Superior temporal gyrus (tissue), 1 donor: ENCODE measurements around the gene NENF.
A peak's percentile ranks its signal among the peaks of the same experiment; 100 is the strongest.
"Not testable (repeated sequence)": the region's sequence is repeated elsewhere in the genome, so short reads cannot be mapped to it uniquely, and the experiment has no call there.

Experiments used
- DNase-seq: peaks from one replicate; pipeline ENCODE4 v3.0.0-alpha.2; 2016; ENCODE audit errors: extremely low spot score

NENF gene

DNA sequence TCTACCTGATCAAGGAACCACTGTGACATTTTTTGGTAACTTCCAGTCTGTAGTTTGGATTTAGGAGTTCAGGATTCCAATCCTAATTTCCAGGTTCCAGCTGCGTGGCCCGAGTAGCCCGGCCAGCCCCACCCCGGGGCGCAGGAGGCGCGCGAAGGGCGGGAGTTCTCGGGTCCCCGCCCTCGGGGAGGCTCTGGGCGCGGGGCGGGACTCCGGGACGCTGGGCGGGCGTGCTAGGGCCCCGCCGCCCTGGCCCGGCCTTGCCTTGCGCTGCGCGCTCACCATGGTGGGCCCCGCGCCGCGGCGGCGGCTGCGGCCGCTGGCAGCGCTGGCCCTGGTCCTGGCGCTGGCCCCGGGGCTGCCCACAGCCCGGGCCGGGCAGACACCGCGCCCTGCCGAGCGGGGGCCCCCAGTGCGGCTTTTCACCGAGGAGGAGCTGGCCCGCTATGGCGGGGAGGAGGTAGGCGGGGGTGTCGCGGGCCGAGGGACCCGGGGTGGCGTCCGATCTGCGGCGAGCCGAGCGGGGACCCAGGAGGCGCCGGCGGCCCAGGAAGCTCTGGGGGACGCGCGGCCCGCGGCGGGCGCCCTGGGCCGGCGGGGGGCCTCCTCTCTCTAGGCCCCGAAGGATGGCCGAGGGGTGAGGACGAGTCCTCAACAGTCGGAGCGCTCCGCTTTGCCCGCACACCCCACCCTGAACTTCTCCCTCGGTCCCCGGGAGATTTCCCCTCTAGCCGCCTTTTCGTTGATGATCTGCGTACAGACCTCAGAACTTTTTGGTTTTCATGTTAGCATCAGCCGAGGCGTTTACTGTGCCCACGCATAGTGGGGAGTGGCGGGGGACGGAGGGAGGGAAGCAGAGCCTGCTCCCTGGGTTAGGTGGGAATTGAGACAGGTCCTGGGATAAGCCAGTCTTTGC is at the start of gene NENF:
Gene NENF, plus strand, starts transcription at position 260 of the 916 bp plus-strand sequence. Its CDS starts 24 bp downstream, at position 284.
- peak; percentile 83 for DNase-seq

DNA sequence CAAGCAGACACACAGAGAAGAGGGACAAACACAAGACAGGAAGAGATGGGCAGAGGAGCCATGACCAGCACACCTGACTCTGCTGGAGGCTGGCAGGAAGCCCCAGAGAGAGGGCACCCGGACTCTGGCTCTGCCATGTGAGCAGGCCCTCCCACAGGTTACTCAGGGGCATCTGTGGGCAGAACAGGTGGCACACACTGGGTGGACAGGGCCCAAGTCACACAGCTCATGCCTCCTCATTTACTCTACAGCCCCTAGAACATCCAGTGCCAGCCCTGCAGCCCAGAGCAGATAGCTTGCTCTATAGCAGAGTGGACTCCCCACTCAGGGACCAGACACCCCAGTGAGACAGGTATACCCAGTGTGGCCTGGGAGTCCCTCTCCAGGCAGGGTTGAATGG is 46.7 kb upstream of the NENF start:
- DNase-seq, result no peak

DNA sequence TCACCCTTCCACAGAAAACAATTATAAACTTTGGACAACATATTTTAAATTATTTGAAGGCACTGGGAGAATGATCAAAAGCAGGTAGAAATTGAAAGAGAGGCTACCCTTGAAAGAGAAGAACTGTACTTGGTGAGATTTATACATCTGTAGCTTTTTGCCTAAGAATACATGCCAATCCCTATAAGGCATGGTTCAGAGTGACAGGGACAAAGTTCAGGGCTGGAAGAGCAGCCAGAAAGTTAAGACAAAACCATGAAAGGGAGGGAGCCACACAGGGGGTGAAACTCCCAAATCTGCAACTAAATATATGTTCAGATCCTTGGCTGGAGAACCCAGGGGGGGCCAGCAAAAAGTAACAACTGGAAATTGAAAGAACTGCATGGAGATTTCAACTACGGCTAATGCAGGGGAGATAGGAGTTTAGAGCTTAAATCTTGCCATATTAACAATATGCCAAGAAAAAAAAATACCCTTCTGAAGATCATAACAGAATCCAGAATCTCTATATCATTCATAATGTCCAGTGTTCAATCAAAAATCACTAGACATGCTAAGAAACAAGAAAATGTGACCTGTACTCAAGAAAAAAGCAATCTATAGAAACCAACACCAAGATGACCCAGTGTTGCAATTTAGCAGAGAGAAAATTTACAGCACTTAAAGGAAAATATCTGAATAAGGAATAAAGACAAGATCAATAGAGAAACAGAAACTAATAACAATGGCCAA is 43.6 kb upstream of the NENF start:
- DNase-seq, result no peak

DNA sequence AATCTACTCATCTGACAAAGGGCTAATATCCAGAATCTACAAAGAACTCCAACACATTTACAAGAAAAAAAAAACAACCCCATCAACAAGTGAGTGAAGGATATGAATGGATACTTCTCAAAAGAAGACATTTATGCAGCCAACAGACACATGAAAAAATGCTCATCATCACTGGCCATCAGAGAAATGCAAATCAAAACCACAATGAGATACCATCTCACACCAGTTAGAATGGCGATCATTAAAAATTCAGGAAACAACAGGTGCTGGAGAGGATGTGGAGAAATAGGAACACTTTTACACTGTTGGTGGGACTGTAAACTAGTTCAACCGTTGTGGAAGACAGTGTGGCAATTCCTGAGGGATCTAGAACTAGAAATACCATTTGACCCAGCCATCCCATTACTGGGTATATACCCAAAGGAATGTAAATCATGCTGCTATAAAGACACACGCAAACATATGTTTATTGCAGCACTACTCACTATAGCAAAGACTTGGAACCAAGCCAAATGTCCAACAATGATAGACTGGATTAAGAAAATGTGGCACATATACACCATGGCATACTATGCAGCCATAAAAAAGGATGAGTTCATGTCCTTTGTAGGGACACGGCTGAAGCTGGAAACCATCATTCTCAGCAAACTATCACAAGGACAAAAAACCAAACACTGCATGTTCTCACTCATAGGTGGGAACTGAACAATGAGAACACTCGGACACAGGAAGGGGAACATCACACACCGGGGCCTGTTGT is 36.9 kb upstream of the NENF start:
- not testable (repeated sequence) for DNase-seq

DNA sequence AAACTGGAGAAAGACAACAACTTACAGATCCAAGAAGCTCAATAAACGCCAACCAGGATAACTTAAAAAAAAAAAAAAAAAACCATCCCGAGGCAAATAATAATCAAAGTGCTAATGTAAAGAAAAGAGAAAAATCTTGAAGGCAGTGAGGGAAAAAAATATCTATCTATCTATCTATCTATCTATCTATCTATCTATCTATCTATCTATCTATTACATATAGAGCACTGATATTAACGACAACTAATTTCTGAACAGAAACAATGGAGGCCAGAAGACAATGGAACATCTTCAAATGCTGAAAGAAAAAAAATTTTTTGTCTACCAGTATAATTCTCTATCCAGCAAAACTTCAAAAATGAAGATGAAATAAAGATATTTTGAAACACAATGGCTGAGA is 36.1 kb upstream of the NENF start:
- DNase-seq, result no peak

DNA sequence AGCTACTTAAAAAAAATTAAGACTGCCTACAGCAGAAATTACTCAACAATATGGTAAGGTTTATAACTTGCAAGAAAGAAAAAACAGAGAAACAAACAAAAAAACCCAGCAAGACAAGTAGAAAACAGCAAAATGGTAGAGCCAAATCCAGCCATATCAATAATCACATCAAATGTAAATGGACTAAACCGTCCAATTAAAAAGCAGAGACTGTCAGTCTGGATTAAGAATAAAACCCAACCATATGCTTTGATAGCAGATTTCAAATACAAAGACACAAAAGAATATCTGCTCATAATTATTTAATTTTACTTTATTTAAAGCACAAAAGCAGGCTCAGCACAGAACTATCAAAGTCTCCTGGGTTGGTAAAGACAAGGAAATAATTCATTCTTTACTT is 35.5 kb upstream of the NENF start:
- DNase-seq, result no peak

DNA sequence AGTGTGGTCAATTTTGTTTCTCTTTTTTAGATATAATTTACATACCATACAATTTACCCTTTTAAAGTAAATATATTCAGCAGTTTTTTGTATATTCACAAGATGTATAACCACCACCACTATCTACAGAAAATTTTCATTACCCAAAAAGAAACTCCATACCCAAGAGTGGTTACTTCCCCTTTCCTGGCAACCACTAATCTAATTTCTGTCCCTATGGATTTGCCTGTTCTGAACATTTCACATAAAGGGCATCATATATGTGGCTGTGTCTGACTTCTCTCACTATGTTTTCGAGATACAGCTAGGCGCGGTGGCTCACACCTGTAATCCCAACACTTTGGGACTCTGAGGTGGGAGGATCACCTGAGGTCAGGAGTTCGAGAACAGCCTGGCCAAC is 31.7 kb upstream of the NENF start:
- DNase-seq, result no peak

DNA sequence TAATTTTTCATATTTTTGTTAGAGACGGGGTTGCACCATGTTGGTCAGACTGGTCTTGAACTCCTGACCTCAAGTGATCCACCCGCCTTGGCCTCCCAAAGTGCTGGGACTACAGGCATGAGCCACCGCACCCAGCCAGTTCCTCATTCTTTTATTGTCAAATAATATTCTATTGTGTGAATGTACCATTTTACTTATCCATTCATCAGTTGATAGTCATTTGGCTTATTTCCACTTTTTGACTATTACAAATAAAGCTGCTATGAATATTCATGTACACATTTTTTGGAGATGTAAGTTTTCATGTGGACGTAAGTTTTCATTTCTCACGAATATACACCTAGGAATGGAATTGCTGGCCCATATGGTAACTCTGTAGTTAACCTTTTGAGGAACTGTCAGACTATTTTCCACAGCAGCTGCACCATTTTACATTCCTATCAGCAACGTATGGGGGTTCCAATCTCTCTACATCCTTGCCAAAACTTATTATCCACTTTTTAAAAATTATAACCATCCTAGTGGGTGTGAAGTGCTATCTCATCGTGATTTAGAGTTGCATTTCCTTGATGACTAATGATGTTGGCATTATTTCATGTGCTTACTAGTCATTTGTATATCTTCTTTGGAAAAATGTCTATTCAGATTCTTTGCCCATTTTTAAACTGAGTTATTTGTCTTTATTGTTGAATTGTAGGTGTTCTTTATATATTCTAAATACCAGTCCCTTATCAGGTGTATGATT is 30.7 kb upstream of the NENF start:
- DNase-seq, result no peak

DNA sequence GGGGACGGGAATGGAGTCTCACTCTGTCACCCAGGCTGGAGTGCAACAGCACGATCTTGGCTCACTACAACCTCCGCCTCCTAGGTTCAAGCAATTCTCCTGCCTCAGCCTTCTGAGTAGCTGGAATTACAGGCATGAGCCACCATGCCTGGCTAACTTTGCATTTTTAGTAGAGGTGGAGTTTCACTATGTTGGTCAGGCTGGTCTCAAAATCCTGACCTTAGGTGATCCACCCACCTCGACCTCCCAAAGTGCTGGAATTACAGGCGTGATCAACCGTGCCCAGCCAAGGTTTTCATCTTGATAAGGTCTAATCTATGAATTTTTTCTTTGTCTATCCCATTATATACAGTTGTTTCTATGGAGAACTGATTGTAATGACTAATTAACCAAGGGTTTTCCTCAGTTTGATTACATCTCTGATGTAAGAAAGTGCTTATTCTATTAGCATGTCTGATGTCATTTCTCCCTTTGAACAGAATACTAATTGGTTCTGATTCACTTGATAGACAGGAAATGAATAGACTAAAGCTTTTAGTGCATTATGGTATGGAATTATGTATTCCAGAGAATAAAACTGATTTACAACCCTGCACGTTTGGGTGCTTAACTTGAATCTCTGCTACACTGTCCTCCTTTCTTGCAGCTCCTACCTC is 29.9 kb upstream of the NENF start:
- DNase-seq, result no peak

DNA sequence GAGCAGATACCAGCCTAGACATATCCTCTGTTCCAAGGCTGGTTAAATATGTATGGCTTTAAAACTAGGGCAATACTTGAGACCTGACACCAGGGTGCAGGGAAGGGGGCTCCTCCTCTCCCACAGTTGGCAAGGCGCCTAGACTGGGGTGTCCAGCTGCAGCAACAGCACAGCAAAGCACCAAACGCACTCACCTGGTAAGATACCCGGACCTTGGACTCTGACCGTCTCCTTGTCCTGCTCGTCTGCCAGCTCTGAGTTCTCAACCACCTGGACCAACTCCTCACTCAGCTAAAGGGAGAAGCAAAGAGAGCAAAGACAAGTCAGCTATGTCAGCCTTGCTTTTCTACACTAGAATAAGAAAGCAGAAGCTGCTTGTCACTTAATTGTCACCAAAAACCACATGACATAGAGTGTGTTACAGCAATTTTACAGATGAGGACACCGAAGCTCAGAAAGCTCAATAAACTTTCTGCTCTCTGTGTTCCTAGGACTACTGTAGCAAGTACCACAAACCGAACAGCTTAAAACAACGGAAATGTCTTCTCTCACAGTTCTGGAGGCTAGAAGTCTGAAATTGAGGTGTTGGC is 22.4 kb upstream of the NENF start:
- no peak for DNase-seq

DNA sequence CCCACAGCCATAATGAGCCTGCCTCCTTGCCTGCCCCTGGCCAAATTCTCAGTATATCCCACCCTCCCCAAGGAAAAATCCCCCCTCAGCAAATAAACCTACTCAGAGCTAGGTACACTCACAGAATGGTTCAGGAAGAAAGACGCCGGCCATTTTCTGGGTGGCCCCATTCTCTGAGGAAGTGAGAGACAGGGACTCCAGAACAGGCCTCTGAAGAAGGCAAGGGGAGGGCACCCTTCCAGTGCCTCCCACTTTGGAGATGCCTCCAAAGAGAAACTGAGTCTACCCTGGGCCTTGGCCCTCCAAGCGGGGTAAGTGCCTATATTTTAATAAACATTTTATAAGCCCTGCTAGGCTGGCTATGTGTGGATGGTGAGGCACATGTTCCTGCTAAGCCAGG is 20.3 kb upstream of the NENF start:
- no peak for DNase-seq

DNA sequence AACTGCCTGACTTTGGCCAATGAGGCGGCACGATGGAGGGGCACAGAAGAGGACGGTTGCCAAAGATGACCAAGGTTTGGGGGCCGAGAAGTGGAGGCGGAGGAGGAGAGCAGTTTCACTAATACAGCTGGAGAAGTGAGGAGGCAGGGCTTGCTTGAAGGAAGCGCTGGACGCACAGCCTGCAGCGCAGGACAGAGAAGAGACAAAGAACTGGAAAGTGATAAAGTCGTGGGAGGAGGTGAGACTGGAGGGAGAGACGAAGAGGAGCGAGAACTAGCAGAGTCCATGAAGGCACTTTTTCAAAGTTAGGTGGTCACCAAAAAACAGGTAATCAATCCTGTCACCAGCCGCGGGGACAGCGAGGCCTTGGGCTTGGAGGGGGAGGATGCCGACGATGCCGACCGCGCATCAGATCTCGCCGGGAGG is 18.8 kb upstream of the NENF start:
- DNase-seq, result peak; percentile 54

DNA sequence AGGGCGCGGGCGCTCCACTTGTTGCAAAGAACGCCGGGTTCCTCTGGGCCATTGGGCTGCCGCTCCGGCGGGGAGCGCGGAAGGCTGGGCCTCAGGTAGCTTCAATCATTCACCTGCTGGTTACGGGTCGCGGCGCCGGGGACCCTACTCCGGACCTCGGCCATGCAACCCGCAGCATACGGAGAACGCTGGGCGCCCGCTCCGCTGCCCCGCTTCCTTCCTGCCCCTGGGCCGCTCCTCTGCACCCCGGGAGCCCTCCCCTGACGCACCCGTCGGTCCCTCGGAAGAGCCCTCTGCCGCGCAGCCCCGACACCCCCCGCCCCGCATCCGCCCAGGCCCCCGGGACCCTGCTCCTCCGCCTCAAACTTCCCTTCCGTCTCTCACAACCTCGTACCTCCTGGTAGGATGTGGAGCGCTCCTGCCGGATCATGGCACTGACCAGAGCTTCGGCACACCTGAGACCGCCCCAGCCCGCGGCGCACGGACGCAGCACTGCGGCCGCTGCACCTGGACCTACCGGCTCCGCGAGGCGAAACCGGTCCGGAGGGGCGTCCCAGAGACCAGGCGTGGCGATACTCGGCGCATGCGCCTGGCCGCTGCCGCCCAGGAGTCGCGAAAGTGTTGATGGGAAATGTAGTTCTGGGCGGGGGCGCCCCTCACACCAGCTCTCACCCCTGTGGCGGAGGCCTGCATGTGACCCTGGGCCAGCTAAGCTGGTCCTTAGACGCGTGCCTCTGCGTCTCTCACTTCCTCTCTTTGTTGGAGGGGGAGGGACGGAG is 18.2 kb upstream of the NENF start, which contains the start of gene PACC1:
Gene PACC1, minus strand, starts transcription at position 559 of the 779 bp plus-strand sequence. Its CDS starts 129 bp downstream, at position 430.
- peak; percentile 95 for DNase-seq

DNA sequence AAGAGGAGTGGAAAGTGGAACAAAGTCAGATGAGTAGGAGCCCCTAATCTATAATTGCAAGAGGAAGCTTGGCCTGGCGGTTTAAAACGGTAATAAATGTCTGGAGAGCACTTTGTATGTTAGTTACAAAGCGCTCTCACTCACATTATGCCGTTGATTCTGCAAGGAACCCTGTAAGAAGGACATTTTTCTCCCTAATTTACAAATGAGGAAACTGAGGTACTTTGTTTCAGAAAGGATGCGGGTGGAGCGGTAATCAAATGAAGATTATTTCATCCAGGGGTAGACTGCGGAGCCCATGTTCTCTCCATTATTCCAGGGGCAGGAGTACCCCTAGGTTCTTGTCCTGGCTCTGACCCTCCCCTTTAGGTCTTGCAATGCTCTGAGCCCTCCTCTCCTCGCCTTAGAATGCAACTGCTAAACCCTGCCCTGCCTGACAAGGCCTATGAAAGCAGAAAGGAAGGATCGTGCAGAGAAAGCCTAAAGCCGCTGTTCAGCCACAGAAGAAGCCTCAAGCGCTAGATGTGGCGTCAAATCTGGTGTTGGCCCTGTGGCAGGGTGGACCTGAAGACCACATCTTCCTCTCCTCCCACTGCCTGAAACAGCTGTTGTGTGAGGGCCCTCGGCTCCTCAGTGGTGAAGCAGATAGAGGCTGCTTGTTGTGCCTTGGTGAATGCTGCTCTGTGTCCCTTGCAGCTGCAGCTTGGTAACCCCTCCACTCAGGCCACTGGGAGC is 17.4 kb upstream of the NENF start:
- DNase-seq, result peak; percentile 90

DNA sequence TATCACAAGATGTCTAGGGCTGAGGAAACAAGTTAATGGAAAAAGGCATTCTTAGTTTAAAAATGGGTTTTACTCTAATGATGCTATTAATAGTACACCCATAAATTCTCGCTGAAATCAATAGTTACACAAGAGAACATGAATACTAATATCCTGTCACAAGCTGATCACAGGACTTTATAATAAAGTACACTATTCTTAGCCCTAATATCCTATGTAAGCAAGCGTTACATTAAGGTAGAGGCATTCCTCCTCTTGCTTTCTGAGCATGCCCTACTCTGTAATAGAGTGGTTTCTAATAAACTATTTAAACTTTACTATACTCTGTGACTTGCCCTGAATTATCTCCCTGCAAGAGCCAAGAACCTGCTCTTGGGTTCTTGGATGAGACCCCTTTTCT is 11.6 kb upstream of the NENF start:
- no peak for DNase-seq

DNA sequence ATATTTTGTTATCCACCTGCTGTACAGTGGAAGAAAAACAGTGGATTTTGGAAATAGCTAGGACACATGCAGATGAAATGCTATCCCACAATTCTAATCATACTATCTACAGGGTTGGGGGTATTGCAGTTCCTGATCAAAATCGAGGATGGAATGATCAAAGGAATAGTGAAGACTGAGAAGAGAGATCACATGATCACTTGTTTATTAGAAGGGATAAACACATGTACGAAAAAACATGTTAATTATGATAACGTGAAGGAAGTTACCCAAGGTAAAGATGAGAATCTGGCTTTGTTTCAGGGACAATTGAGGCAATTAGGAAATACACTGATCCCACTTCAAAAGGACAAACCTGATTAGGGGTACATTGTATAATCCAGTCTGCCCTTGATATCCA is 8.8 kb upstream of the NENF start:
- no peak for DNase-seq

DNA sequence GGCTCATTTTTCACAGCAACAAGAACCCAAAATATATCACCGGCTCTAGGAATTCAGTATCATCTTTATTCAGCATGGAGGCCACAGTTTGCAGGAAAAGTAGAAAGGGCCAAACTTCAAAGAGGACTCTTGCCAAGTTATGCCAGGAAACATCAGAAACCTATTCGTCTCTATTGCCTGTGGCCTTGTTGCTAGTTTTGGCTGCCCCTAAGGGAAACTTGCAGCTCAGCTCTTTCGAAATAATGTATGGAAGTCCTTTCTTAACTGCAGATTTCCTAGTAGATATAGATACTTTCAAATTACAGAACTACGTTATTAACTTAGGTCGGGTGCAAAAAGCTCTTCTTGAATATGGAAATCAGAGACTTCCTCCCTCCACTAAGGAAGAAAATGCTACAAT is 4.2 kb upstream of the NENF start:
- DNase-seq, result no peak

DNA sequence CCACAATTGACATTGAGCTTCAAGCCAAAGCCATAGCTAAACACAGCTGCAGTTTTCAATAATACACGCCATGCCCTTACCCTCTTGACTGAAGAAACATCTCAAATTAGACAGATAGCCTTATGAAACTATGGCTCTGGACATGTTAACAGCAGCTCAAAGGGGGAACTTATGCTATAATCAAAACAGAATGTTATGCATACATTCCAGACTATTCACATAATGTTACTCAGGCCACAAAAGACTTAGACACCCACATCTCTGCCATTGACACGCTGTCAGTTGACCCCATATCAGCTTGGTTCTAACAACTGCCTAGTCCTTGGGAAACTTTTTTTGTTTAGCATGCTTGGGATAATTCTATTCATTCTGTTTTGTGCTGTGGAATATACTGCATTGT is 2.3 kb upstream of the NENF start:
- no peak for DNase-seq

DNA sequence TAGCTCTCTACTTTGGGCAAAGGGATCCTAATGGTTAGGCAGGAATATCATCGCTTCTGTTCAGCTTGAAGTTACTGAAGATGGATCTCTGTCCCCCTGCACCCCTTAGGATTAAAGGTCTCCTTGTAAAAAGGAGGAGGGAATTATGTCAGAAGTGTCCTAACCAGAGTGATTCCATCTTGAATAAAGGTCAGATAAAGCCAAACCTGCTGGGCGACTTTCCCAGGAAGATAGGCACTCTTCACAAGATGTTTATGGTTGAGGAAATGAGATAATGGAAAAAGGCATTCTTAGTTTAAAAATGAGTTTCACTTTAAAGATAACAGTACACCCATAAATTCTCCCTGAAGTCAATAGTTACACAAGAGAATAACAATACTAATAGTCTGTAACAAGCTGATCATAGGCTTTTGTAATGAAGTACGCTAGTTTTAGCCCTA is 1.7 kb upstream of the NENF start:
- DNase-seq, result no peak
